GM19238 (cell line): ENCODE results near the gene LYSET.
A peak's percentile ranks its signal among the peaks of the same experiment; 100 is the strongest.
"Not testable (repeated sequence)": the region's sequence is repeated elsewhere in the genome, so short reads cannot be mapped to it uniquely, and the experiment has no call there.

Experiments
- DNase-seq: peaks from one replicate; pipeline ENCODE4 v3.0.0; 2011; ENCODE audit warnings: low spot score; ENCODE audit not compliant: insufficient read length

LYSET gene

GRCh38 chr14:93168610-93169009, 16.5 kb upstream of the LYSET start:
- not testable (repeated sequence) for DNase-seq

GRCh38 chr14:93169619-93170018, 15.5 kb upstream of the LYSET start:
- DNase-seq, result not testable (repeated sequence)

GRCh38 chr14:93170141-93170540, 15.0 kb upstream of the LYSET start:
- DNase-seq, result not testable (repeated sequence)

GRCh38 chr14:93171376-93171775, 13.7 kb upstream of the LYSET start:
- DNase-seq, result no peak

- DNase-seq, result no peak
Observed at GRCh38 chr14:93173943-93174395, 11.1 kb upstream of the LYSET start.

- not testable (repeated sequence) for DNase-seq
Observed at GRCh38 chr14:93174731-93175130, 10.4 kb upstream of the LYSET start.

- DNase-seq, result no peak
Observed at GRCh38 chr14:93175492-93175891, 9.6 kb upstream of the LYSET start.

GRCh38 chr14:93183596-93184317, 1.4 kb upstream of the LYSET start:
- DNase-seq, result no peak

- no peak for DNase-seq
Observed at GRCh38 chr14:93185349-93185720, 218 bp downstream of the LYSET start.

GRCh38 chr14:93186466-93186865, 1.3 kb downstream of the LYSET start:
- DNase-seq, result no peak

- DNase-seq, result no peak
Observed at GRCh38 chr14:93186956-93187355, 1.8 kb downstream of the LYSET start.

GRCh38 chr14:93195316-93195999, 10.3 kb downstream of the LYSET start:
- DNase-seq, result no peak

- DNase-seq, result no peak
Observed at GRCh38 chr14:93199031-93199430, 13.9 kb downstream of the LYSET start.

- no peak for DNase-seq
Observed at GRCh38 chr14:93200553-93200952, 15.4 kb downstream of the LYSET start.

GRCh38 chr14:93201155-93201704, 16.1 kb downstream of the LYSET start:
- no peak for DNase-seq

- DNase-seq, result peak; percentile 74
Observed at GRCh38 chr14:93206793-93207467, 21.8 kb downstream of the LYSET start, which contains the start of the genes GON7 and UBR7. Gene GON7, minus strand, starts transcription at chr14:93207065. Its CDS starts 28 bp downstream, at chr14:93207037. Gene UBR7, plus strand, starts transcription at chr14:93207256. Its CDS starts 36 bp downstream, at chr14:93207292.

GRCh38 chr14:93207468-93208308, 22.6 kb downstream of the LYSET start:
- no peak for DNase-seq

- DNase-seq, result no peak
Observed at GRCh38 chr14:93212432-93212831, 27.3 kb downstream of the LYSET start.

- DNase-seq, result no peak
Observed at GRCh38 chr14:93214598-93214997, 29.5 kb downstream of the LYSET start.

- no peak for DNase-seq
Observed at GRCh38 chr14:93219103-93219726, 34.1 kb downstream of the LYSET start.
